DND-41 (cell line): Measurements from ENCODE around the gene POLD2.

Source experiments
- ATAC-seq: fragments of 200-7000 bp; cut with Tn5 transposase; 3 replicates; pipeline ENCODE4 v1.9.1; 2021; ENCODE audit warnings: low read depth; ENCODE audit not compliant: insufficient read depth
- DNase-seq: peaks from one replicate; pipeline ENCODE4 v3.0.0-alpha.2; 2020
- H2AFZ ChIP-seq: 2 replicates; pipeline ENCODE4 v1.6.0; 2012; ENCODE audit warnings: low read depth, low read length
- H3K27ac ChIP-seq: 2 replicates; pipeline ENCODE4 v1.5.1; 2012; ENCODE audit warnings: low read length, inconsistent platforms
- H3K27me3 ChIP-seq: fragments of 200-600 bp; sonication (generic); 2 replicates; pipeline ENCODE4 v1.6.0; 2012; ENCODE audit warnings: low read length, mild to moderate bottlenecking, inconsistent platforms; ENCODE audit not compliant: insufficient read depth, poor library complexity
- H3K36me3 ChIP-seq: 2 replicates; pipeline ENCODE4 v1.5.1; 2012; ENCODE audit warnings: low read length, inconsistent platforms; ENCODE audit not compliant: insufficient read depth
- H3K4me1 ChIP-seq: 2 replicates; pipeline ENCODE4 v1.5.1; 2012; ENCODE audit warnings: mild to moderate bottlenecking, low read length; ENCODE audit not compliant: insufficient read depth
- H3K4me2 ChIP-seq: 2 replicates; pipeline ENCODE4 v1.6.0; 2012; ENCODE audit warnings: mild to moderate bottlenecking, moderate library complexity, low read length, inconsistent platforms; ENCODE audit not compliant: insufficient read depth
- H3K4me3 ChIP-seq, 2 experiments: fragments of 200-600 bp in 1 of 2; shearing (Covaris generic) in 1 of 2; 2 replicates each; pipeline ENCODE4 v1.5.1; 2012 to 2016; ENCODE audit warnings: inconsistent platforms in 2 of 2, low read length in 2 of 2, mild to moderate bottlenecking in 2 of 2, low read depth in 1 of 2, moderate library complexity in 1 of 2
- H3K79me2 ChIP-seq: 2 replicates; pipeline ENCODE4 v1.6.0; 2012; ENCODE audit warnings: low read length, inconsistent platforms; ENCODE audit not compliant: insufficient read depth
- H3K9ac ChIP-seq: 2 replicates; pipeline ENCODE4 v1.6.0; 2012; ENCODE audit warnings: low read depth, mild to moderate bottlenecking, inconsistent platforms, low read length, moderate library complexity
- H3K9me3 ChIP-seq: 2 replicates; pipeline ENCODE4 v1.5.1; 2012; ENCODE audit warnings: low read length, moderate library complexity, mild to moderate bottlenecking, inconsistent platforms; ENCODE audit not compliant: insufficient read depth, severe bottlenecking
- H4K20me1 ChIP-seq: 2 replicates; pipeline ENCODE4 v1.6.0; 2012; ENCODE audit warnings: low read length; ENCODE audit not compliant: insufficient read depth
- EZH2 ChIP-seq: IDR thresholded peaks from 3 replicates; pipeline ENCODE4 v1.6.1; 2012; ENCODE audit warnings: borderline replicate concordance, low read depth, mild to moderate bottlenecking, moderate library complexity, low read length, inconsistent platforms; ENCODE audit not compliant: severe bottlenecking
- TF ChIP-seq, protein P1 (sequence below): IDR thresholded peaks from 2 replicates; pipeline ENCODE4 v1.5.1; 2012; ENCODE audit warnings: borderline replicate concordance, low read length, moderate library complexity, mild to moderate bottlenecking; ENCODE audit not compliant: poor library complexity, severe bottlenecking; ENCODE audit errors: extremely low read depth

Gene POLD2

DNA sequence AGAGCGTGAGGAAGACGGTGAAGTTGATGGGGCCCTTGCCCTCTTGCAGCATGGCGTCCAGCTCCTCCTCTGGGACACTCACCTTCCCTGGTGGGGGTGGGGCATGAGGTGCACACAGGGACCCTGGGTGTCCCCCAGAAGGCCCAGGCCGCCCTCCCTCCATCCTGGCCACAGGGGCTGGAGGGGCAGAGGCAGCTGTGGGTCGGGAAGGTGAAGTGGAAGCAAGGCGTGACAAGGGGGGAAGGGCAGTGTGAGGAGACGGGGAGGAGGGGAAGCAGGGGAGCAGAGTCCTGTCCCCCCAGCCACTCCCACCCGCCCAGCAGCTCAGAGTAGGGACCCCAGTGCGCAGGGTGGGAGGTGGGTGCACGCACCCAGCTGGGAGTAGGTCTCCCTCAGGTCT, 17.0 kb upstream of the POLD2 start:
- Histone ChIP-seq H2AFZ (no peak overlapping the region), H3K27me3 (no peaks in the 10 kb centered on the region), H3K4me3 (no peak overlapping the region), H4K20me1 (no peaks in the 10 kb centered on the region), H3K79me2 (no peaks in the 10 kb centered on the region), H3K4me2 (no peak overlapping the region), H3K9me3 (no peaks in the 10 kb centered on the region), H3K27ac (no peak overlapping the region), H3K36me3 (no peaks in the 10 kb centered on the region), H3K4me1 (no peaks in the 10 kb centered on the region), H3K9ac (no peak overlapping the region)
- ATAC-seq (no peak), DNase-seq (no peak)
- TF ChIP-seq, protein P1, sequence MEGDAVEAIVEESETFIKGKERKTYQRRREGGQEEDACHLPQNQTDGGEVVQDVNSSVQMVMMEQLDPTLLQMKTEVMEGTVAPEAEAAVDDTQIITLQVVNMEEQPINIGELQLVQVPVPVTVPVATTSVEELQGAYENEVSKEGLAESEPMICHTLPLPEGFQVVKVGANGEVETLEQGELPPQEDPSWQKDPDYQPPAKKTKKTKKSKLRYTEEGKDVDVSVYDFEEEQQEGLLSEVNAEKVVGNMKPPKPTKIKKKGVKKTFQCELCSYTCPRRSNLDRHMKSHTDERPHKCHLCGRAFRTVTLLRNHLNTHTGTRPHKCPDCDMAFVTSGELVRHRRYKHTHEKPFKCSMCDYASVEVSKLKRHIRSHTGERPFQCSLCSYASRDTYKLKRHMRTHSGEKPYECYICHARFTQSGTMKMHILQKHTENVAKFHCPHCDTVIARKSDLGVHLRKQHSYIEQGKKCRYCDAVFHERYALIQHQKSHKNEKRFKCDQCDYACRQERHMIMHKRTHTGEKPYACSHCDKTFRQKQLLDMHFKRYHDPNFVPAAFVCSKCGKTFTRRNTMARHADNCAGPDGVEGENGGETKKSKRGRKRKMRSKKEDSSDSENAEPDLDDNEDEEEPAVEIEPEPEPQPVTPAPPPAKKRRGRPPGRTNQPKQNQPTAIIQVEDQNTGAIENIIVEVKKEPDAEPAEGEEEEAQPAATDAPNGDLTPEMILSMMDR = no peak
- no peak for TF ChIP-seq EZH2

DNA sequence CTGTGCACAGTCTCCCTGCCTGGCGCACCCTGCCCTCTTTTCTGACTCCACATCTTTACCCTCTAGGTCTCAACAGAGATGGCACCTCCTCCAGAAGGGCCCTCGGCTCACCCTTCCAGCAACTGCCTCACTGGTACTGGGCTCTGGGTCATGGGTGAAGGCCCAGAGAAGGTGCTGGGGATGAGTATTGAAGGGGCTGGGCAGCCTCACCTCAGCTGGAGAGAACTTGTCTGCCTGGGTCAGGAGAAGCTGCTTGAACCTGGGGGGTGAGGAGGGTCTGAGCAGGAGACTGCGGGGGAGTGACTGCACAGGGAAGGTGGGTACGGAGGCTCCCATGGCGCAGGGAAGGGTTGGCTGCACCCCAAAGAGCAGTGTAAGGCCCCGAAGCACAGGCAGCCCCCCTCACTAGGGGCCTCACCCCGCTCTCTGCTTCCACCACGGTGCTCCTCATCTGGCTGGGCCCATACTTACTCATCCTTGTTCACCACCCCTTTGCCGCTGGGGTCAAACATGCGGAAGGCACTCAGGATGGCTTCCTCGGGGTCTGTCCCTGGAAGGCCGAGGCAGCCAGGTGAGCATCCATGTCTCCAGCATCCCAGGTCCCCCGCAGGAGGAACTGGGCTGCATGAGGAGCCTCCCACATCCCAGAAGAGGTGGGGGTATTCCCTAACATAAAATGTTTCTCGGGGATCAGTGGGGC, 16.1 kb upstream of the POLD2 start:
- DNase-seq = no peak
- H3K27ac ChIP-seq = no peak overlapping the region
- H3K4me2 ChIP-seq = no peak overlapping the region
- no peak overlapping the region for H2AFZ ChIP-seq
- no peaks in the 10 kb centered on the region for H4K20me1 ChIP-seq
- H3K4me1 ChIP-seq = no peaks in the 10 kb centered on the region
- H3K36me3 ChIP-seq = no peaks in the 10 kb centered on the region
- no peak for ATAC-seq
- no peaks in the 10 kb centered on the region for H3K9me3 ChIP-seq
- no peak overlapping the region for H3K9ac ChIP-seq
- no peak overlapping the region for H3K4me3 ChIP-seq
- TF ChIP-seq EZH2 = no peak
- TF ChIP-seq, protein P1 = no peak
- no peaks in the 10 kb centered on the region for H3K27me3 ChIP-seq
- no peaks in the 10 kb centered on the region for H3K79me2 ChIP-seq

DNA sequence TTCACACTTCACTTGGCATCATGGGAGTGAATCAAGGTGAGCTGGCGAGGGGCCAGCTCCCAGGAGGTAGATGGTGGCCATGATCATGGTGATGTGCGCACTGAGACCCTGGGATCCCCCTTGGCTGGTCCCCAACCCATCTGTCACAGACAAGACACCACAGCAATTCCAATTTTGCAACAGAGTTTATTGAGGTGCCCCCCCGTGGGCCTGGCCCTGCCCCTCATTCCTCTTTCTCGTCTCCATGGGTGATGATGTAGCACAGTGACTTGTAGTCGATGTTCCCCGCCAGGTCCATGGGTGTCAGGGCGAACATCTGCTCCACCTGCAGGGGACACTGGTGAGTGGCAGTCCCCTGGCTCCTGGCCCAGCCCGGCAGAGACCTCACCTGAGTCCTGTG, 15.3 kb upstream of the POLD2 start:
- no peaks in the 10 kb centered on the region for H3K9me3 ChIP-seq
- H3K79me2 ChIP-seq = no peaks in the 10 kb centered on the region
- H3K36me3 ChIP-seq = no peaks in the 10 kb centered on the region
- H3K4me2 ChIP-seq = no peak overlapping the region
- ATAC-seq = 0 out of 3 replicates have a peak, but pooled peaks have one; percentile 29
- no peaks in the 10 kb centered on the region for H3K4me1 ChIP-seq
- no peak overlapping the region for H3K4me3 ChIP-seq
- H3K9ac ChIP-seq = no peak overlapping the region
- no peak for DNase-seq
- TF ChIP-seq, protein P1 = peak; percentile 24
- no peak for TF ChIP-seq EZH2
- no peaks in the 10 kb centered on the region for H4K20me1 ChIP-seq
- no peaks in the 10 kb centered on the region for H3K27me3 ChIP-seq
- no peak overlapping the region for H2AFZ ChIP-seq
- no peak overlapping the region for H3K27ac ChIP-seq
